ENCODE data around the gene SYDE1.

SYDE1 gene

DNA sequence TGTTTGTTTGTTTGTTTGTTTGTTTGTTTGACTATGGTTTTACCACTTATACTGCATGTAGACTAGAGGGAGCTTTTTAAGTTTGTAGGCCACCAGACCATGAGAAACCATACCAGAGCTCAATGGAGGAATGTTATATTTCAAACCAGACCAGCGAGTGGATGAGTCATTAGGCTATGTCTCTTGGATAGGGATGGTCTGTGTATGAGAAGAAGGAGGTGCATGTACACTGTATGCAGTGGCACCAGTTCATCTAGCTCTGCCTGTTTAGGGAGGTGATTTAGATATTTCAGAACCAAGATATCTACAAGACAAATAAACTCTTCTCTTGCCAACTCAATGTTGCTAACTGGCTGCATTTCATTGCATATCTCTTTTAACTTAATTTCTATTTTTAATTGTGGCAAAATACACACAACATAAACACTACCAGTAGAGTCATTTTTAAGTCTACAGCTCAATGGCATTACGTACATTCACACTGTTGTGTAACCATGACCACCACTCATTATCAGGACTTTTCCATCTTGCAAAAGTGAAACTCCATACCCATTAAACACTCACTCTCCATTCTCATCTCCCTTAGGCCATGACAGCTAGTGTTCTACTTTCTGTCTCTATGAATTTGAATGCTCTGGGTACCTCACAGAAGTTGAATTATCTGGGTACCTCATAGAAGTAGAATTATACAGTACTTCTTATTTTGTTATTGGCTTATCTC, 29.2 kb downstream of the SYDE1 start:
- H2AFZ ChIP-seq (ENCODE audit: low read depth, low read length) = no peak overlapping the region
- no peak overlapping the region for H3K4me2 ChIP-seq (ENCODE audit: low read length, poor library complexity, severe bottlenecking)
- no peak overlapping the region for H3K4me3 ChIP-seq (ENCODE audit: insufficient read depth in 1 of 2, low read depth in 1 of 2, low read length in 2 of 2)
- H2AK5ac ChIP-seq (ENCODE audit: low read length, severe bottlenecking) = no peak overlapping the region
- H3K4ac ChIP-seq (ENCODE audit: low read depth in 1 of 2, low read length in 2 of 2) = no peak overlapping the region
- H3K27ac ChIP-seq (ENCODE audit: low read length, poor library complexity, severe bottlenecking) = no peak overlapping the region
- H2BK5ac ChIP-seq (ENCODE audit: low read depth, low read length, poor library complexity, severe bottlenecking) = no peak overlapping the region
- no peak overlapping the region for H3K9ac ChIP-seq (ENCODE audit: low read length)
- no peaks in the 10 kb centered on the region for H3K79me1 ChIP-seq (replicated peaks; ENCODE audit: low read length, poor library complexity, severe bottlenecking)
- H3K14ac ChIP-seq (ENCODE audit: low read length in 2 of 2) = no peak overlapping the region
- no peak overlapping the region for H2BK15ac ChIP-seq (ENCODE audit: low read depth, poor library complexity, severe bottlenecking)
- 45% methylated on average over 2 of the region's 2 CpGs for WGBS
- no peak overlapping the region for H2BK12ac ChIP-seq (ENCODE audit: low read length in 2 of 2)
- peaks cover 4% of the 10 kb centered on the region for H3K9me3 ChIP-seq (ENCODE audit: control insufficient read depth, low read length)
- H4K8ac ChIP-seq (ENCODE audit: low read length) = no peak overlapping the region
- H3K18ac ChIP-seq (ENCODE audit: low read depth in 1 of 2, low read length in 2 of 2) = no peak overlapping the region
- peak; percentile 93 for DNase-seq
- H3K27me3 ChIP-seq (ENCODE audit: control insufficient read depth in 1 of 2, insufficient read depth in 1 of 2, low read length in 2 of 2) = no peaks in the 10 kb centered on the region
- no peak overlapping the region for H2BK120ac ChIP-seq (ENCODE audit: low read depth, low read length)
- H3K23ac ChIP-seq (ENCODE audit: low read length in 2 of 2) = no peak overlapping the region
- H4K91ac ChIP-seq (ENCODE audit: low read length) = no peak overlapping the region
- H3K4me1 ChIP-seq (ENCODE audit: control insufficient read depth, insufficient read depth, low read depth, low read length) = no peaks in the 10 kb centered on the region
- H3K36me3 ChIP-seq (ENCODE audit: control insufficient read depth in 1 of 2, insufficient read depth in 2 of 2, low read depth in 1 of 2, low read length in 2 of 2) = no peaks in the 10 kb centered on the region

DNA sequence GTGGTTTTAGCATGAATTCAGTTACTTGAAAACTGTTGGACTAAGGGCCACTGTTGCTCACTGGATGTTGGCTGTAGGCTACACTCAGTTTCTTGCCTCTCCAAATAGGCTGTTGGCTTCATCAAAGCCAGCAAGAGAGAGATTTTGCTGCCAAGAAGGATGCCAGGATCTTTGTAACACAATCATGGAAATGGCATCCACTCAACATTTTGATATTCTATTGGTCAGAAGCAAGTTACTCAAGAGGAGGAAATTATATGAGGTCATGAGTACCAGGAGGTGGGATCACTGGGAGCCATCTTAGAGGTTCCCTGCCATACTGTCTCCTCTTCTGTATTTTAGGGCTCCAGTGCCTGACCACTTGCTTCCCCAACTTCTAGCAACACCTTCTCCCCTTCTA, 30.6 kb downstream of the SYDE1 start:
- Histone ChIP-seq H2BK15ac (ENCODE audit: low read depth, poor library complexity, severe bottlenecking) (no peak overlapping the region), H3K27me3 (ENCODE audit: control insufficient read depth in 1 of 2, insufficient read depth in 1 of 2, low read length in 2 of 2) (no peaks in the 10 kb centered on the region), H4K8ac (ENCODE audit: low read length) (no peak overlapping the region), H2AK5ac (ENCODE audit: low read length, severe bottlenecking) (no peak overlapping the region), H2AFZ (ENCODE audit: low read depth, low read length) (no peak overlapping the region), H3K4me3 (ENCODE audit: insufficient read depth in 1 of 2, low read depth in 1 of 2, low read length in 2 of 2) (no peak overlapping the region), H3K4ac (ENCODE audit: low read depth in 1 of 2, low read length in 2 of 2) (peak overlapping the region in 1 of 2 experiments; percentile 12), H3K23ac (ENCODE audit: low read length in 2 of 2) (no peak overlapping the region), H3K27ac (ENCODE audit: low read length, poor library complexity, severe bottlenecking) (no peak overlapping the region), H3K36me3 (ENCODE audit: control insufficient read depth in 1 of 2, insufficient read depth in 2 of 2, low read depth in 1 of 2, low read length in 2 of 2) (no peaks in the 10 kb centered on the region), H3K18ac (ENCODE audit: low read depth in 1 of 2, low read length in 2 of 2) (peak overlapping the region; percentile 49 to 78), H3K14ac (ENCODE audit: low read length in 2 of 2) (no peak overlapping the region), H3K79me1 (replicated peaks; ENCODE audit: low read length, poor library complexity, severe bottlenecking) (no peaks in the 10 kb centered on the region), H3K4me1 (ENCODE audit: control insufficient read depth, insufficient read depth, low read depth, low read length) (no peaks in the 10 kb centered on the region), H2BK5ac (ENCODE audit: low read depth, low read length, poor library complexity, severe bottlenecking) (no peak overlapping the region), H2BK120ac (ENCODE audit: low read depth, low read length) (no peak overlapping the region), H3K9me3 (ENCODE audit: control insufficient read depth, low read length) (peaks cover 4% of the 10 kb centered on the region), H3K9ac (ENCODE audit: low read length) (no peak overlapping the region), H2BK12ac (ENCODE audit: low read length in 2 of 2) (peak overlapping the region; percentile 31 to 85), H4K91ac (ENCODE audit: low read length) (no peak overlapping the region), H3K4me2 (ENCODE audit: low read length, poor library complexity, severe bottlenecking) (no peak overlapping the region)
- peak; percentile 78 for DNase-seq

DNA sequence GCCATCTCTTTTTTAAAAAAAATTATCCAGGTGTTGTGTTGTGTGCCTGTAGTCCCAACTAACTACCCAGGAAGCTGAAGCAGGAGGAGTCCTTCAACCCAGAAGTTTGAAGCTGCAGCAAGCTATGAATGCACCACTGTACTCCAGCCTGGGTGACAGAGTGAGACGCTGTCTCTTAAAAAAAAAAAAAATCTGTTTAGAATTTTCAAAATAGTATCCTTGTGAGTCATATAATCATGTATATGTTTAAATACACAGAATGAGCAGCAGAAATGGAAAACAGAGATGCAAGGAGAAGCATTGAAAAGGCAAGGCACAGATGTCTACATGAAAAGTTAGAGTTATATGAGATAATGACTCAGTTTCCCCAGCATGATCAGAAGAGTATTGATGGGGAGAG, 31.2 kb downstream of the SYDE1 start:
- Histone ChIP-seq H2AFZ (ENCODE audit: low read depth, low read length) (no peak overlapping the region), H3K4me2 (ENCODE audit: low read length, poor library complexity, severe bottlenecking) (no peak overlapping the region), H2BK12ac (ENCODE audit: low read length in 2 of 2) (no peak overlapping the region), H3K4me3 (ENCODE audit: insufficient read depth in 1 of 2, low read depth in 1 of 2, low read length in 2 of 2) (no peak overlapping the region), H2BK15ac (ENCODE audit: low read depth, poor library complexity, severe bottlenecking) (no peak overlapping the region), H2AK5ac (ENCODE audit: low read length, severe bottlenecking) (no peak overlapping the region), H3K36me3 (ENCODE audit: control insufficient read depth in 1 of 2, insufficient read depth in 2 of 2, low read depth in 1 of 2, low read length in 2 of 2) (no peaks in the 10 kb centered on the region), H3K27me3 (ENCODE audit: control insufficient read depth in 1 of 2, insufficient read depth in 1 of 2, low read length in 2 of 2) (no peaks in the 10 kb centered on the region), H3K79me1 (replicated peaks; ENCODE audit: low read length, poor library complexity, severe bottlenecking) (no peaks in the 10 kb centered on the region), H4K91ac (ENCODE audit: low read length) (no peak overlapping the region), H3K14ac (ENCODE audit: low read length in 2 of 2) (no peak overlapping the region), H4K8ac (ENCODE audit: low read length) (no peak overlapping the region), H3K18ac (ENCODE audit: low read depth in 1 of 2, low read length in 2 of 2) (no peak overlapping the region), H3K9ac (ENCODE audit: low read length) (no peak overlapping the region), H3K4ac (ENCODE audit: low read depth in 1 of 2, low read length in 2 of 2) (peak overlapping the region in 1 of 2 experiments; percentile 10), H3K27ac (ENCODE audit: low read length, poor library complexity, severe bottlenecking) (no peak overlapping the region), H2BK120ac (ENCODE audit: low read depth, low read length) (no peak overlapping the region), H3K9me3 (ENCODE audit: control insufficient read depth, low read length) (peaks cover 4% of the 10 kb centered on the region), H3K4me1 (ENCODE audit: control insufficient read depth, insufficient read depth, low read depth, low read length) (no peaks in the 10 kb centered on the region), H3K23ac (ENCODE audit: low read length in 2 of 2) (no peak overlapping the region), H2BK5ac (ENCODE audit: low read depth, low read length, poor library complexity, severe bottlenecking) (no peak overlapping the region)
- WGBS = no CpG with 5 or more reads among the region's 1 CpG
- peak; percentile 75 for DNase-seq

DNA sequence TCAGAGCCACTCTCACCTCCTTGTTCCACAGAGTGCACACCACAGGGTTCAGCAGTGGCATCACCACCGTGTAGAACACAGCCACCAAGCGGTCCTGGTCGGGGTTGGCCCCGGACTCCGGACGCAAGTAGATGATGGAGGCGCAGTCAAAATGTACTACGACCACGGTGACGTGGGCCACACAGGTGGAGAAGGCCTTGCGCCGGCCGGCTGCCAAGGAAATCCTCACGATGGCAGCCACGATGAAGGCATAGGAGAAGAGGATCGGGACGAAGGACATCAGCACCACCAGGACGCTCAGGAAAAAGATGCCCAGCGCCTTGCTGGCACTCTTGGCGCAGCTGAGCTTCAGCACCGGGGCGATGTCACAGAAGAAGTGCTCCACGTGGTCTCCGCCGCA, 33.9 kb downstream of the SYDE1 start:
- Histone ChIP-seq H3K9me3 (ENCODE audit: control insufficient read depth, low read length) (peaks cover 9% of the 10 kb centered on the region), H3K9ac (ENCODE audit: low read length) (no peak overlapping the region), H3K23ac (ENCODE audit: low read length in 2 of 2) (no peak overlapping the region), H3K4ac (ENCODE audit: low read depth in 1 of 2, low read length in 2 of 2) (no peak overlapping the region), H2AK5ac (ENCODE audit: low read length, severe bottlenecking) (no peak overlapping the region), H3K79me1 (replicated peaks; ENCODE audit: low read length, poor library complexity, severe bottlenecking) (no peaks in the 10 kb centered on the region), H3K18ac (ENCODE audit: low read depth in 1 of 2, low read length in 2 of 2) (no peak overlapping the region), H3K27me3 (ENCODE audit: control insufficient read depth in 1 of 2, insufficient read depth in 1 of 2, low read length in 2 of 2) (no peaks in the 10 kb centered on the region), H3K36me3 (ENCODE audit: control insufficient read depth in 1 of 2, insufficient read depth in 2 of 2, low read depth in 1 of 2, low read length in 2 of 2) (no peaks in the 10 kb centered on the region), H2BK120ac (ENCODE audit: low read depth, low read length) (no peak overlapping the region), H4K91ac (ENCODE audit: low read length) (no peak overlapping the region), H3K14ac (ENCODE audit: low read length in 2 of 2) (no peak overlapping the region), H3K4me2 (ENCODE audit: low read length, poor library complexity, severe bottlenecking) (no peak overlapping the region), H3K27ac (ENCODE audit: low read length, poor library complexity, severe bottlenecking) (no peak overlapping the region), H3K4me1 (ENCODE audit: control insufficient read depth, insufficient read depth, low read depth, low read length) (no peaks in the 10 kb centered on the region), H2AFZ (ENCODE audit: low read depth, low read length) (no peak overlapping the region), H2BK5ac (ENCODE audit: low read depth, low read length, poor library complexity, severe bottlenecking) (no peak overlapping the region), H3K4me3 (ENCODE audit: insufficient read depth in 1 of 2, low read depth in 1 of 2, low read length in 2 of 2) (no peak overlapping the region), H2BK12ac (ENCODE audit: low read length in 2 of 2) (no peak overlapping the region), H4K8ac (ENCODE audit: low read length) (no peak overlapping the region), H2BK15ac (ENCODE audit: low read depth, poor library complexity, severe bottlenecking) (no peak overlapping the region)
- no peak for DNase-seq
- 94% methylated on average over 25 of the region's 25 CpGs for WGBS
